Ureter (tissue), 1 donor: ENCODE measurements around the gene ARHGAP44. TPM values are rescaled to one million over a fixed set of nuclear protein-coding genes. Genes with fewer than 3 reads are reported as not detected.

ENCODE experiments used
- DNase-seq: peaks from one replicate; pipeline ENCODE4 v3.0.0-alpha.2; 2020; ENCODE audit warnings: low spot score
- total RNA-seq: library from RNA; stranded (reverse); gene quantifications from one replicate; pipeline ENCODE4 v1.2.4, GENCODE V29; 2023
- donor health status: DM: yes; HTN: yes; CAD: no.

The ARHGAP44 gene
- total RNA-seq, 1 donor from 2014 or later, result 8.8 TPM

DNA sequence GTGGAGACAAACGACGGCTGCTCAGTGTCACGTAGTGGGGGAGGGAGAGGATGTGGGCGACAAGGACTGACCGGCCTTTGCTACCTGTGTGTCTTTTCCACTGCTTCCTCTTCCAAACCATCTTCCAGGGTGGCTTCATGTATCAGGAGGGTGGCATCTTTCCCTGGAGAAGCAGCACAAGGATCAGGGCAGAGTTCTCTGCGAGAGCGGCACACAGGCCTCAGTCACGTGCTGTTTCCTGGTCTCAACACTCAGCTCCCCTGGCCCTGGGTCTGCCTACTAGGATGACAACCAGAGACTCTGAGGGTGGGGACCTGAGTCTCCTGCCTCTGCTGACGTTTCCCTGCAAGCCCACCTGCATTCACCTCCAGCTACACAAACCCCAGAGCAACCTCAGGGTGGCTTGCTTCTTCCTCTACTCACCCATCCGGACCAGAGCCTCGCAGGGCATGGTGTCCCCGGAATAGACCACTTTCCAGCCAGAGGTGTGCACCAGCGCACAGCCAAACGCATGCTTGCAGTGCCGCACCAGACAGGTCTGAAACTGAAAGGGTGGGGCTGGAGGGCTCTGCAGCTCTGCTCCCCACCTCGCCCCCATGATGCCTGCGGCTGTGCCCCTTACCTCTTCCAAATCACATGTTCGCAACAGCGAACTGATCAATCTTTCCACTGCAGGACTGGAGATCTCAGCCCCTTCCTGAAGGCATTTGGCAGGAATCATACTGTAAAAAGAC lies 205.2 kb downstream of the ARHGAP44 start:
- DNase-seq, result no peak

DNA sequence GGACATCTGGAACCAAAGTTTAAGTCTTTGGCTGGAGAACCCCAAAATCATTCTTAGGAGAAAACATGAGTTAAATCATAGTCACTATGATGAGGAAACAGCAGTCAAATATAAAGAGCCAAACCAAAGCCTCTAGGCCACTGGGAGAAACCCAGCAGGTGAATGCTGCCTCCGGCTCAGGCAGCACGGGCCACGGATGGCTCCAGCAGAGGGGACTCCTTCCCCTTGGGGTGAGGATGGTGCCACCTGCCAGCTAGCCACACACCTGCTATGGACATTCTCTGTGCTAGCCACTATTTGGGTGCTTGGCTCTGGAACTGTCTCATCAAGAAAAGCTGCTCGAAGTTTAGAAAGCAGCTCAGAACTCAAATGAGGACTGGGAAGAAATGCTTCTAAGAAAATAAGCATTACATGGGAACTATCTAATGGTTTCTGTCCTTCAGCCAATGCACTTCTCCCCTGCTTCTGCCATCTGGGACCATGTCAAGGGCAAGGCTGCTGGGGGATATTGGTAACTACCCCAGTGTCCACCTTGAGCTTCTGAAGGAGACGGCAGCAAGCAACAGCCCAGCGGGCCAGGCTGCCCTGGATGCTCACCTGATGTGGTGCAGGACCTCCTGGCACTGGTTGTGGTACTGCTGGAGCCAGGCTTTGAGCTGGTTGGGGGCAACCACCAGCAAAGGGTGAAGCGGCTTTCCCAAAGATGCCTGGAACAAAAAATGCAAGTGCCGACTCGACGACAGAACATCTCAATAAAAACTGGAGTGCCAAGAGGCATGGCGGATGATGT lies 206.0 kb downstream of the ARHGAP44 start:
- DNase-seq, result no peak

DNA sequence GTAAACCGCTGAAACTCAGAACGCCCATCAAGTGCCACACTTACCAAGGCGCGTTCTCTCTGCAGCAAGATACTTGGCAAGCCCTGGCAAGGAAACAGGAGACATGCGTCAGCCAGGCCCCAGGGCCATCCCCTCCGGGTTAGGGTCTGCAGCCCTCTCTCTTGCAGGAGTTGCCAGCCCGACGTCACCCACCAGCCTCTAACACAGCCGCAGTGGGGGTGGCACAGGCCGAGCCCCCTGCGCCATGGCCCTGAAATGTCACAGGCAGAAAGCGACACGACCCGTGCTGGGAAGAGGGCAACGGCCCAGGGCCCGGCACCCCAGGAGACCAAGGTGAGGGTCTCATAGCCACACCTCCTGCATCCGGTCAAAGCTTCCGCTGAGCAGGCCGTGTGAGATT lies 206.6 kb downstream of the ARHGAP44 start:
- no peak for DNase-seq

DNA sequence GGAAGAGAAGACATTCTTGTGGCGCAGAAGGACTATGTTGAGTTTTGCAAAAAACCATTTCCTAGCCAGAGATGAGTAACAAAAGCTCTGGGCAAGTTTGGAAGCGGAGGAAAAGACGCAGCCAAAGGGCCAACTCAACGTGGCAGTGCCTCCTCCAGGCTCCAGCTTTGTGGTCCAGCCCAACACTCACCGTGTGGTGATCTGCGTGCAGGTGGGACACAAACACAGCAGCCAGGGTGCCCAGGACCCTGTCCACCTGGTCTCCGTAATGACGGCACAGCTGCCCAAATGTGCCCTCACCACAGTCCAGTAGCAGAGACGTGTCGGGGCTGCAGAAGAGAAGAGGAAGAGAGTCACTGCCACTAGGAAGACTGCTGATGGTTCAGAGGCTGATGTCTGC lies 207.1 kb downstream of the ARHGAP44 start:
- DNase-seq, result no peak

DNA sequence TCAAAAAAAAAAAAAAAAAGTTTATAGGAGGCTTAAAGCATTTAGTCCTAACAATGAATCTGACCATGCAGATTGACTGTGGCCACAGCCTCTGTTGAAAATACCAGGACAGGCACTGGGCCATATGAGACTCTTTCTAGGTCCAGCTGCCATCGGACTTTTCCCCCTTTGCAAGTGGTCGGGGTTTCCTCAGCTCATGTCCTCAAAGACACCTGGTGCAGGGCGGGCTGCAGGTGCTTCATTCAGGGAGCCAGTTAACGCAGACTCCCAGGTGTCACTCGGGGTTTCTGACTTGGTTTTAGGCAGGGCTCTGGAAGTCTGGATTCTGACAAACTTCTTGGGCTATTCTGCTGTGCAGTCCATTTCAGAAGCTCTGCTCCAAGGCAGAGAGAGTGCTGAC lies 207.6 kb downstream of the ARHGAP44 start:
- no peak for DNase-seq

DNA sequence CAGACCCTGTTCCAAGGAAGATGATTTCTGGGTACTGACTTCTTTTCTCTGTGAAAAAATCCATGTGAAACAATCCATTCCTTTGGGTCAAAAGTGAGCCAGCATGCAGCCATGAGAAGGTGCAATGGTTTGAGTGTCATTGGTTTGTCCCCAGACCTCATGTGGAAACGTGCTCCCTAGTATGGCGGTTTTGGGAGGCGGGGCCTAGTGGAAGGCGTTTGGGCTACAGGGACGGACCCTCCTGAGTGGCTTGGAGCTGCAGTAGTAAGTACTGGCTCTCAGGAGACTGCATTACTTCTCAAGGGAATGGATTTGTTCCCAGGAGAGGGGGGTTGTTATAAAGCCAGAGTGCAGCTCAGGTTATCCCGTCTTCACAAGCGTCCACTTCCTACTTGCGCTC lies 209.2 kb downstream of the ARHGAP44 start:
- DNase-seq, result no peak

DNA sequence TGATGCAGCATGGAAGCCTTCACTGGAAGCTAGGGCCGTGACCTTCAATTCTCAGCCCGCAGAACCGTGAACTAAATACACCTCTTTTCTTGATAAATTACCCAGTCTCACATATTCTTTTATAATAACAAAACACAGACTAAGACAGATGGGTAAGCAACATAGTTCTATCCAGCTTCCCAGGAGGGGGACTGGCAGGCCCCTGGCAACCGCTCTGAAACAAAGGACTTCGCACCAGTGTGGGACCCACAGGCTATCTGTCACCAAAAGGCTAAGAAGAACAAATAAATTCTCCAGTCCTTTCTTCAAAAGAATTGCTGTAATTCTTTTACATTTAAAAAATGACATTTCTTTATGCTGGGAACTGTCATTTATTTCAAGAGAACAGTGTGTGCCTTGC lies 209.6 kb downstream of the ARHGAP44 start:
- DNase-seq, result no peak

DNA sequence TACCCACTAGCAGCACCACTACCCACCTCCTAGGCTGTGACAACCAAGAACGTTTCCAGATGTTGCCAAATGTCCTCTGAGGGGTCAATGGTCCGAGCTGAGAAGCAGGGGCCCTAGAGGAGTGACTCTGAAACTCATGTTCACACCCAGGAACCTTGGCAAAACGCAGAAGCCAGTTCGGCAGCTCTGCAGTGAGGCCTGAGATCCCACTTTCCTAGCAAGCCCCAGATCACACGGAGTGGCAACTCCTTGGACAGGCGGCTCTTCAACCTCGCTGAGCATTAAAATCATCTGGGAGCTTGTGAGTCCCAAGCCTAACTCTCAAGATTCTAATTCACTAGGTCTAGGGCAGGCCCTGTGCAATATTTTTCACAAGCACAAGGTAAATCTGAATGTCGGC lies 211.3 kb downstream of the ARHGAP44 start:
- DNase-seq, result no peak

DNA sequence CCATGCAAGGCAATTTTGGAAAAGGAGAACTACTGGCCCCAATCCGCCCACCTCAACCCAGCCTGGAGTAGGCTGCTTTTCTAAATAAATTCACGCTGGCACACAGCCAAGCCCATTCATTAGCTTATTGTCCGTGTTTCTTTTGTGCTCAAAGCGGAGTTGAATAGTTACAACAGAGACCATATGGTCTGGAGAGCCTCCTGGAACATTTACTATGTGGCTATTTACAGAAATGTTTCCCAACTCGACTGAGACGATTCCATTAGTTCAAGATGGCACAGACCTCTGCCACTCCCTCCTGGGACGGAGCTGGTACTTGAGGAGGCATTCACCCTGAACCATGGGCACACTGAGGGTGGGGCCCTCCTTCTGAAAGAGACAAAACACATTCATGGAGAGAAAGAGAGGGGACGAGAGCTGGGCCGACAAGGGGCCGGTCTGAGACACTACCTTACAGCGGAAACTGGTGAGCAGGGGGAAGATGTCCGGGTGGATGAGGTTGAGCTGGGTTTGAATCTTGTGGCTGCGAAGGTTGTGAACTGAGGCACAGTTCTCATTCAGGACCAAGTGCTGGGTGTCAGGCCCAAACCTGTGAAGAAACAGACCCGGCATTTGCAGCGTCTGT lies 212.8 kb downstream of the ARHGAP44 start:
- no peak for DNase-seq

DNA sequence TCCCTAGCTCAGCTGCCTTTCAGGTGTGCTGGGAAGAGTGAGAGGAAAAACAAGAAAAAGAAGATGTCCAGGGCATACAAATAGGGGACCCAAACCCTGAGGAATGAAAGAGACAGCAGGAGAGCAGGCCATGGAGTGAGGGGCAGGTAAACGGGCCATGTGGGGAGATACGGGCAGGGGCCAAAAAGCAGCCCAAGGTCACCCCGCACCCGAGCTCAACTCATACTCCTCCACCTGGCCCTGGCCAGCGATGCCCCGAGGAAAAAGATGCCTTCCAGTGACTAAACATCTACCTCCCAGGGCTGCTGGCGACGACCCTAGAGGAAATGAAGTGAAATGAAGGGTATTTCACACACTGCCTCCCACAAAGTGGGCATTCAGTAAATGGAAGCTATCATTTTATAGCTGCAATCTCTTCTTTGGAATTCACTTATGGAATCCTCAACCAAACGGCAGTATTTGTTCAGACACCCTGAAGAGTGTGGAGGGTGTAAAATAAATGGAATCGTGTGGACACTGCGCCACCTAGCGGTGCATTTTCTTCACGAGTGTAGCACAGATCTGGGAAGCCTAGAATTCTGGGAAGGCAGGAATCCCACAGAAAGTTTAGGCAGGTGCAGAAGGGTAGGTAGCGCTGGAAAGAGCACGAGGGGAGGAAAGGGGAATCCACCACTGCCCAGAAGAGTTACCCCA lies 213.6 kb downstream of the ARHGAP44 start:
- DNase-seq, result peak; percentile 74

DNA sequence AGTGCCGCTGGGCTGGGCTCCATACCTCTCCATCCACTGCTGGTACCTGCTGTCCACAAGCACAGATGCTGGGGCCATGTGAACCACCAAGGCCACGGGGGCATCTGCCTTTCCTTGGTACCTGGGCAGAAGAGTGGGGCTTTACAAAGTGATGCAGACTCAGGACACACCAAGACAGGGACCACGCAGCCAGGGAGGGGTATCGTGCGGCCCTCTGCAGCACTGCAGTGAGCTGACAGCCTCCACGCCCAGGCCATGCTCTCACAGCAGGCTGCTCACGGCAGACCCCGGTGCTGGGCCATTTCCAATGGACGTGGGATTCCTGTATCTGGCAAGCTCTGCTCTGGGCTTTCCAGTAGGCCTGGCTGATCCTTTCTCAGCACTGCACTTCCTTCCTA lies 214.2 kb downstream of the ARHGAP44 start:
- no peak for DNase-seq

DNA sequence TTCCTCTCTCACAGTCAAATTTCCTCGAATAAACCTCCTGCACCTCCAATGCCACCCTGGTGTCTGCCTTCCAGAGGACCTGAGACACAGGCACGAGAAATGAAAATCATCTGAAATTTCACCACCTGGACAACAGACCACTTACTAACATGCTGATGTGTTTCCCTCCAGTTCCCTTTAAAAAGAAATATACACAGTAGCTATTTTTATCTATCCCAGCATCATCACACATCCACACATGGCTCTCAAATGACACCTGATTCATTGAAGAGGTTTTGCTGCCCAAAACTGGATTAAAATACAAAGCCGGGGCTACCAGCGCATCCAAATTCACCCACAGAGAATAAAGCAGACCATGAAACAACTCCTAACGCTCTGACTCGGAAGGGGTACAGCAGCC lies 214.6 kb downstream of the ARHGAP44 start:
- no peak for DNase-seq

DNA sequence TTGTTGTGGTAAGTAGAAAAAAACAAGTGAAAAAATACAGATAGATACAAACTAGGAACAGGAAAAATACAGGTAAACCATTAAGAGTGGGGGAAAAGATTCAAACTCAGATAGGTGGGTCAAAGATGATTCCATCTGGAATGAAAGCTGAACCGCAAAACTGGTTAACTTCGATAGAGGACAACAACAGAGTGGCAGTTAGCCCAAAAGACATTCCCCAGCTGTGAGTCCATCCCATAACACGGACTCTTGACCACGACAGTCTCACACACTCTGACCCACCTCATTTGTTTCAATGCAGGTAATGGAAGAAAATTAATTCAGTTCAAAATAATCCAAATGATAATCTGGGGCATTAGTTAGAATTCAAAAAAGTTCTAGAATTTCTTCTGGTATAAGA lies 215.0 kb downstream of the ARHGAP44 start:
- no peak for DNase-seq

DNA sequence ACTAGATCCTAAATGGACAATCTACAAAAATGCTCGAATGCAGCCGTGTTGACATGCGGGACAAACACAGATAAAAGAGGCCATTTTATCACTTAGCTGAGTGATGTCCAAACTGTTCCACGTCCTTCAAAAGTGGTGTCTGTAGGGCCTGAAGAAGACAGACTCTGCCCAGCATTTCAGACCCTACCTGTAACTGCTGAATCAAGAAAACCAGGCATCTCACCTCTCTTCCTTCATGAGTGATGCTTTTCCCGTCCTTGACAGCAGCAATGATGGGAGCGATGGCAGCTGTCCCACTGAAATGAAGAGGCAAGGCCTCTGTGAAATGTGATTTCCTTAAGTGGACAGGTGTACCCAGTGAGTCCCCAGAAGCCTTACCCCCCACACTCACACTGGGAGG lies 216.2 kb downstream of the ARHGAP44 start:
- DNase-seq, result no peak

DNA sequence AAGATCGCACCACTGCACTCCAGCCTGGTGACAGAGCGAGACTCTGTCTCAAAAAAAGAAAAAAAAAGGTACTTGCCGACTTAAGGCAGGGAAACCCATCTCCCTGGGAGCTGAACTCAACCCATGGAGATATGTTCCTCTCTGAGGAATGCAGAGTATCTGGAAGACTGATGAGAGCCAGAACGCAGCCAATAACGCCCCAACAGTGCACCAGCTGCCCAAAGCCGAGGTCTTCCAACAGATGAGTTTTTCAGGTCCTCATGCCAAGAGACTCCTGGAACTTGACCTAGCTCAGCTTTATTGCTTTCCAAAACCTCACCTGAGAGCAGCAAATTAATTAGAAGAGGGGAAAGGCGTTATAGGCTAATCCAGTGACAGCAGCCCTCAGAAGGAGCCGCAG lies 219.2 kb downstream of the ARHGAP44 start:
- no peak for DNase-seq

DNA sequence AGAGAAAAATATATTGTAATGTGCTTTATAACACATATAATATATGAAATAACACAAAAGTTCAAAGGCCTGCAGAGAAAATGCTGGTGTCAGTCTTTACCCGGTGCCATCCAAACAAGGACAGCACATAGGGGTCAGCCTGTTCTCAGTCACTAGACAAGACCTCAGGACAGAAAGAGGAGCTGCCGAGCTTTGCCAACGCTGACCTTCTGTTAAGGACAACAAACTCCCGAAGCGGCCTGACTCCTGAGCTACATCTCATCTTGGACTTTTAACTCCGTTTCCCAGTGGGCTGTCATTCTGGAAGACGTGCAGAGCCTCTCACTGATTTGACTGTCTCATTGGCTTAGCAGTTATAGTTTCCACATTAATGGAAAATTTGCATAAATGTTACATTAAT lies 221.7 kb downstream of the ARHGAP44 start:
- no peak for DNase-seq

DNA sequence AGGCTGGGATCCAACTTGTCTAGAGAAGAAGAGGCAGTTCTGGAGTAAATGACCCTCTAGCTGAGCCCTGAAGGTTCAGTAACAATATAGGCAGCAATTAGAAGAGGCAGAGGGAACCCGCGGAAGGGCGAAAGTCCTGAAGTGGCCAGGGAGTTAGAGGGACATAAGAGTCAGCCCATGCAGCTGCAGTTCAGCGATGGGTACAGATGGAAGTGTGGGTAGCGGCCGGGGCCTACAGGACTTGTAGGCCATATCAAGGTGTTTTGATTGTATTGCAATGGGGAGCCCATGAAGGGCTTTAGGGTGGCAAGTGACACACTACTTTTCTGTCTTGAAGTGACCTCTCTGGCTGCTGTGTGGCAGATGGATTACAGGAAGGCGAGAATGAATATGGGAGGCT lies 225.5 kb downstream of the ARHGAP44 start:
- DNase-seq, result no peak

DNA sequence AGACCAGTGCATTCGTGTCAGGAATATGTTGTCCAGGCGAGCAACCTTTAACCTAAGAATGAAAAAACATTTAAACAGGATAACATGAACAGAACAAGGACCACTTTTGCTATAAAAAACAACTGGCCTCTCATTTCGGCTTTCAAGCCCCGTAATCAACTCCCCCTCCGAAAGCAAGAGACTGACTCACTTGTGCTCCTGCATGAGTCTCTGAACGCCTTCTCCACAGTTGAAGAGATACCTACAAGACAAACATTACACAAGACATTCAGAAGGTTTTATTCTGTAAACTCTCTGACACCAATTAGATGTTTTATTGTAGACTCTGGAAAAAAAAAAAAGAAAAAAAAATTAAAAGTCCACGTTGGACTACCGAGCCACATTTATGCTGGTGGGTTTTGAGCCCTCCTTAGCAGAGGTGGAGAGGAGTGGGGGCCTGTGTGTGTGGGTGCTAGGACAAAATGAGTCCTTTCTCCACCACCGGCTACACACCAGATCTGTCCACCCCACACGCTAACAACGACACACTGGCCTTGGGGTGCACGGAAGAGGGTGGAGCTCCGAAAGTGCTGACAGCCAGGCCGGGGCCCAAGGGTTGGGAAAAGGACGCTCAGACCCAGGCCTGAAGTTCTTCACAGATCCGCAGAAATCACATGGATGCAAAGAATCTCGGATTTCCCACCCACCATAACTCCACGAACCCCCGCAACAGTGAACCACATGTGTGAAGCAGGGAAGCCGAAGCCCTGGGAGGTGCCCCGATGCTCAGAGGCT lies 227.8 kb downstream of the ARHGAP44 start:
- no peak for DNase-seq

DNA sequence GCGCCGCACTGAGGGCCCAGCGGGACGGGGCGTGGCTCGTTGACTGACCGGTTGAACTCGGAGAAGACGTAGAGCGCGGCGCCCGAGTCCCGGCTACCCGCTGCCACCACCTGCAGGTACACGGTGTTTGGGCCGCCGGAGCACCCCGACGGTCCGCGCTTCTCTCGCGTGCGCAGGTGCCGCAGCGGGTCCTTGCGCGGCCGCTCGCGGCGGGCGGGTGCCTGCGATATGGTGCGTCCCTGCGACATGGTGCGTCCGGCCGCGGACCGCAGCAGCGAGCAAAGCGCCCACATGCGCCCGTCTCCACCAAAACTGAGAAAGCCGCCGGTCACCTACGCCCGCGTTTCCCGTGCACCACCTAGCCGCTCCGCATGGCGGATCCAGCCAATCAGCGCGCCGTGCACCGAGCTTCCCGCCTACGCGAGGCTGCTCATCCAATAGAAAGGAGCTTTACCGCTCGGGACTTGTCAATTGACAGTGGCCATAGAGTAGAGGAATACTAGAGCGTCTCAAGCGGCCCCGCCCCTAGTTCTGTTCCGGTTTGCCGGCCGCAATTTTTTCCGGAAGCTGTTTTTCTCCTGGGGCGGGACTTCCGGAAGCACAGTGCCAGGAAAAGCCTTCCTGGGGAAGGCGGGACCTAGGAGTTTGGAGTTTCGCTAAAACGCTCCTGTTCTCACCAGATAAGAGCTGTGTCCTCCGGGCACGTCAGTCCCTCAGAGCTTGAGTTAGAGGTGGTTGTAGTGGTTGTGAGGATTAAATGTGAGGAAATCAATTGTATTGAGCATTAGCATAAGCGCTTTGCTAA lies 228.6 kb downstream of the ARHGAP44 start, which contains the start of gene ELAC2:
Gene ELAC2, minus strand, starts transcription at position 373 of the 805 bp plus-strand sequence. Its CDS starts 80 bp downstream, at position 293.
- DNase-seq, result peak; percentile 98

DNA sequence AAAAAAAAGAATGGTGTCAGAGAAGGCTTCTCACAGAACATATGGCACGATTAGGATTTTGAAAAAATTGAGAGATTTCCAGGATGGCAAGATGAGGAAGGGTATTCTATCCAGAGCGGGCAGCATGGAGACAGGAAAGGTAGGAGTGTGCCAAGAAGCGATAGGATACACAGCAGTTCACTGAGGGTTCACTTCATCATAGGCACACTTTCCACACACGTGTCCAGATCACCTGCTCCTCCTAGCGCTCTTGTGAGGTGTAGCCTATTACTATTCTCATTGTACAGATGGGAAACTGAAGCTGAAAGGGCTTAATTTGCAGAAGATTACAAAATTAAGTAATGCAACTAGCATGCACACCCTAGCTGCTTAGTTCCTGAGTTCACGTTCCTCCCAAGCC lies 234.7 kb downstream of the ARHGAP44 start:
- DNase-seq, result no peak
